Measurements from ENCODE around the gene FSCN2. TPM values are rescaled to one million over a fixed set of nuclear protein-coding genes. Genes with fewer than 3 reads are reported as not detected.
"Not testable (repeated sequence)": the region's sequence is repeated elsewhere in the genome, so short reads cannot be mapped to it uniquely, and the experiment has no call there.

The FSCN2 gene
- total RNA-seq, 8 experiments from 2014 or later, result 0.36 to 3.0 (median 1.2) TPM

- Histone ChIP-seq H3K4me3 (no peak overlapping the region), H3K27ac (no peak overlapping the region), H3K4me1 (replicated peaks in 1 of 2) (peaks cover 11 to 13% of the 10 kb centered on the region in 2 donors)
- 100% methylated on average over 1 to 3 of the region's 21 CpGs; no CpG with 5 or more reads in 5 of the 10 experiments for WGBS, 10 experiments
- no peak for ATAC-seq (replicated peaks in 6 of 8)
- in situ Hi-C loops (cut with MboI; ENCODE audit: low pct_unique_long_range_greater_than_20kb in 2 of 9, low sequenced_read_pairs in 9 of 9, unreplicated experiment in 9 of 9), result no loop called here
These were observed 1.3 kb upstream of the FSCN2 start for GRCh38 chr17:81526662-81527571.

- in situ Hi-C loops (cut with MboI; ENCODE audit: low pct_unique_long_range_greater_than_20kb in 2 of 9, low sequenced_read_pairs in 9 of 9, unreplicated experiment in 9 of 9), result no loop called here
- no CpG with 5 or more reads among the region's 20 CpGs for WGBS, 10 experiments
- Histone ChIP-seq H3K4me1 (replicated peaks in 1 of 2) (peaks cover 5 to 6% of the 10 kb centered on the region in 2 donors), H3K27ac (no peak overlapping the region), H3K4me3 (no peak overlapping the region)
- no peak for ATAC-seq (replicated peaks in 6 of 8)
These were observed 140 bp downstream of the FSCN2 start for GRCh38 chr17:81528384-81528650.

GRCh38 chr17:81528651-81529436 is 667 bp downstream of the FSCN2 start:
- 80 to 100% (median 82%) methylated on average over 1 to 10 of the region's 62 CpGs; no CpG with 5 or more reads in 4 of the 10 experiments for WGBS, 10 experiments
- Histone ChIP-seq H3K27ac (no peak overlapping the region), H3K4me3 (no peak overlapping the region), H3K4me1 (replicated peaks in 1 of 2) (peaks cover 0 to 1% of the 10 kb centered on the region in 2 donors)
- ATAC-seq (replicated peaks in 6 of 8), result no peak
- in situ Hi-C loops (cut with MboI; ENCODE audit: low pct_unique_long_range_greater_than_20kb in 2 of 9, low sequenced_read_pairs in 9 of 9, unreplicated experiment in 9 of 9), result no loop called here

GRCh38 chr17:81529437-81529803 is 1.2 kb downstream of the FSCN2 start:
- ATAC-seq (replicated peaks in 6 of 8), result peak in 1 of 8 experiments; percentile 4
- Histone ChIP-seq H3K4me3 (no peak overlapping the region), H3K4me1 (replicated peaks in 1 of 2) (no peaks in the 10 kb centered on the region), H3K27ac (no peak overlapping the region)
- 0% methylated on average over 1 of the region's 6 CpGs; no CpG with 5 or more reads in 9 of the 10 experiments for WGBS, 10 experiments
- in situ Hi-C loops (cut with MboI; ENCODE audit: low pct_unique_long_range_greater_than_20kb in 2 of 9, low sequenced_read_pairs in 9 of 9, unreplicated experiment in 9 of 9), result no loop called here

GRCh38 chr17:81531013-81531412 is 2.8 kb downstream of the FSCN2 start:
- in situ Hi-C loops (cut with MboI; ENCODE audit: low pct_unique_long_range_greater_than_20kb in 2 of 9, low sequenced_read_pairs in 9 of 9, unreplicated experiment in 9 of 9), result not testable (repeated sequence)

GRCh38 chr17:81531998-81532404 is 3.8 kb downstream of the FSCN2 start:
- H3K27ac ChIP-seq; H3K4me1 ChIP-seq (replicated peaks in 1 of 2); H3K4me3 ChIP-seq; in situ Hi-C loops (cut with MboI; ENCODE audit: low pct_unique_long_range_greater_than_20kb in 2 of 9, low sequenced_read_pairs in 9 of 9, unreplicated experiment in 9 of 9); ATAC-seq (replicated peaks in 6 of 8): not testable (repeated sequence)
- WGBS, 10 experiments, result 80 to 100% (median 93%) methylated on average over 1 to 3 of the region's 3 CpGs; no CpG with 5 or more reads in 1 of the 10 experiments

More at GRCh38 chr17:81531013-81531412, 2.8 kb downstream of the FSCN2 start:
- WGBS, 10 experiments, result 50 to 100% (median 86%) methylated on average over 2 to 6 of the region's 6 CpGs; no CpG with 5 or more reads in 5 of the 10 experiments
- ATAC-seq (replicated peaks in 6 of 8); H3K4me3 ChIP-seq; H3K27ac ChIP-seq; H3K4me1 ChIP-seq (replicated peaks in 1 of 2): not testable (repeated sequence)

- Histone ChIP-seq H3K4me3 (no peak overlapping the region), H3K27ac (no peak overlapping the region), H3K4me1 (replicated peaks in 1 of 2) (peaks cover 8 to 11% of the 10 kb centered on the region in 2 donors)
- in situ Hi-C loops (cut with MboI; ENCODE audit: low pct_unique_long_range_greater_than_20kb in 2 of 9, low sequenced_read_pairs in 9 of 9, unreplicated experiment in 9 of 9), result no loop called here
- no peak for ATAC-seq (replicated peaks in 6 of 8)
- 86 to 100% (median 100%) methylated on average over 1 to 2 of the region's 11 CpGs; no CpG with 5 or more reads in 2 of the 10 experiments for WGBS, 10 experiments
These were observed 4.5 kb downstream of the FSCN2 start for GRCh38 chr17:81532490-81533287.

GRCh38 chr17:81533339-81534141 is 5.4 kb downstream of the FSCN2 start:
- 25 to 100% (median 58%) methylated on average over 1 to 7 of the region's 21 CpGs; no CpG with 5 or more reads in 4 of the 10 experiments for WGBS, 10 experiments
- no peak overlapping the region for H3K27ac ChIP-seq
- ATAC-seq (replicated peaks in 6 of 8), result no peak
- in situ Hi-C loops (cut with MboI; ENCODE audit: low pct_unique_long_range_greater_than_20kb in 2 of 9, low sequenced_read_pairs in 9 of 9, unreplicated experiment in 9 of 9), result no loop called here
- H3K4me1 ChIP-seq (replicated peaks in 1 of 2), result peaks cover 8 to 19% of the 10 kb centered on the region in 2 donors
- H3K4me3 ChIP-seq, result no peak overlapping the region

GRCh38 chr17:81534157-81535006 is 6.2 kb downstream of the FSCN2 start:
- peak; percentile 3 to 67 (median 8) for ATAC-seq (replicated peaks in 6 of 8)
- Histone ChIP-seq H3K27ac (no peak overlapping the region), H3K4me1 (replicated peaks in 1 of 2) (peaks cover 8 to 19% of the 10 kb centered on the region in 2 donors), H3K4me3 (no peak overlapping the region)
- in situ Hi-C loops (cut with MboI; ENCODE audit: low pct_unique_long_range_greater_than_20kb in 2 of 9, low sequenced_read_pairs in 9 of 9, unreplicated experiment in 9 of 9), result no loop called here
- 100% methylated on average over 1 of the region's 6 CpGs; no CpG with 5 or more reads in 9 of the 10 experiments for WGBS, 10 experiments

GRCh38 chr17:81535007-81535328 is 6.8 kb downstream of the FSCN2 start:
- in situ Hi-C loops (cut with MboI; ENCODE audit: low pct_unique_long_range_greater_than_20kb in 2 of 9, low sequenced_read_pairs in 9 of 9, unreplicated experiment in 9 of 9), result no loop called here
- H3K4me3 ChIP-seq, result no peak overlapping the region
- ATAC-seq (replicated peaks in 6 of 8), result no peak
- H3K4me1 ChIP-seq (replicated peaks in 1 of 2), result peaks cover 8 to 19% of the 10 kb centered on the region in 2 donors
- H3K27ac ChIP-seq, result no peak overlapping the region
- no CpG with 5 or more reads among the region's 5 CpGs for WGBS, 10 experiments

GRCh38 chr17:81535480-81536298 is 7.5 kb downstream of the FSCN2 start:
- 40 to 71% (median 45%) methylated on average over 1 to 6 of the region's 13 CpGs; no CpG with 5 or more reads in 7 of the 10 experiments for WGBS, 10 experiments
- Histone ChIP-seq H3K27ac (no peak overlapping the region), H3K4me1 (replicated peaks in 1 of 2) (peaks cover 8 to 19% of the 10 kb centered on the region in 2 donors), H3K4me3 (no peak overlapping the region)
- in situ Hi-C loops (cut with MboI; ENCODE audit: low pct_unique_long_range_greater_than_20kb in 2 of 9, low sequenced_read_pairs in 9 of 9, unreplicated experiment in 9 of 9), result no loop called here
- ATAC-seq (replicated peaks in 6 of 8), result no peak
